Liver (tissue), 9 donors: ENCODE data around the gene GNAI3. TPM values are rescaled to one million over a fixed set of nuclear protein-coding genes. Genes with fewer than 3 reads are reported as not detected.
A peak's percentile ranks its signal among the peaks of the same experiment; 100 is the strongest.

Experiments used
- DNase-seq: peaks from one replicate; pipeline ENCODE4 v3.0.0-alpha.2; 2017; ENCODE audit warnings: low spot score
- H3K27ac ChIP-seq, 2 donors: one replicate each; pipeline ENCODE4 v1.7.0; 2013; ENCODE audit warnings: inconsistent platforms in 2 of 2, low read length in 2 of 2, control low read depth in 1 of 2, low read depth in 1 of 2, mild to moderate bottlenecking in 1 of 2
- H3K27me3 ChIP-seq, 4 donors: one replicate each; pipeline versions ENCODE4 v1.6.1 to v1.7.0; 2013; ENCODE audit warnings: low read length in 3 of 4, inconsistent platforms in 1 of 4, mild to moderate bottlenecking in 1 of 4, moderate library complexity in 1 of 4; ENCODE audit not compliant: control insufficient read depth in 4 of 4, insufficient read depth in 4 of 4
- H3K36me3 ChIP-seq, 4 donors: one replicate each; pipeline versions ENCODE4 v1.6.1 to v1.7.0; 2013; ENCODE audit warnings: low read length in 3 of 4, mild to moderate bottlenecking in 3 of 4, low read depth in 1 of 4, moderate library complexity in 1 of 4; ENCODE audit not compliant: control insufficient read depth in 4 of 4, insufficient read depth in 3 of 4
- H3K4me1 ChIP-seq, 4 donors: one replicate each; pipeline versions ENCODE4 v1.6.1 to v1.7.0; 2013; ENCODE audit warnings: low read length in 3 of 4, mild to moderate bottlenecking in 3 of 4, moderate library complexity in 1 of 4; ENCODE audit not compliant: control insufficient read depth in 4 of 4, insufficient read depth in 4 of 4
- H3K4me3 ChIP-seq, 3 donors: one replicate each; pipeline versions ENCODE4 v1.6.1 to v1.7.0; 2013; ENCODE audit warnings: low read length in 3 of 3, control low read depth in 1 of 3, low read depth in 1 of 3, mild to moderate bottlenecking in 1 of 3
- H3K9ac ChIP-seq, 2 donors: one replicate each; pipeline ENCODE4 v1.7.0; 2013; ENCODE audit warnings: low read length in 2 of 2, mild to moderate bottlenecking in 2 of 2, moderate library complexity in 2 of 2, control low read depth in 1 of 2, low read depth in 1 of 2
- H3K9me3 ChIP-seq, 4 donors: one replicate each; pipeline versions ENCODE4 v1.6.1 to v1.7.0; 2013; ENCODE audit warnings: low read length in 3 of 4; ENCODE audit not compliant: control insufficient read depth in 4 of 4
- ATF3 ChIP-seq: IDR thresholded peaks from 2 replicates; pipeline ENCODE4 v1.6.1; 2016; ENCODE audit warnings: antibody characterized with exemption
- CTCF ChIP-seq: fragments of 150-350 bp; IDR thresholded peaks from 2 replicates; pipeline ENCODE4 v1.5.1; 2017; ENCODE audit warnings: improper control_type of control experiment, low read depth, low read length; ENCODE audit not compliant: missing input control
- FOXA1 ChIP-seq: IDR thresholded peaks from 2 replicates; pipeline ENCODE4 v1.6.1; 2016; ENCODE audit warnings: antibody characterized with exemption
- FOXA2 ChIP-seq: IDR thresholded peaks from 2 replicates; pipeline ENCODE4 v1.6.1; 2016; ENCODE audit warnings: antibody characterized with exemption
- GABPA ChIP-seq, 2 donors: IDR thresholded peaks in 1 of 2; conservative IDR thresholded peaks in 1 of 2; 2 replicates each; pipeline ENCODE4 v1.6.1; 2016; ENCODE audit warnings: antibody characterized with exemption in 2 of 2, mild to moderate bottlenecking in 1 of 2, moderate library complexity in 1 of 2
- HNF4A ChIP-seq, 2 donors: conservative IDR thresholded peaks; 2 replicates each; pipeline ENCODE4 v1.6.1; 2016; ENCODE audit warnings: antibody characterized with exemption in 2 of 2, mild to moderate bottlenecking in 2 of 2
- JUND ChIP-seq, 2 donors: IDR thresholded peaks; 2 replicates each; pipeline ENCODE4 v1.6.1; 2016; ENCODE audit warnings: antibody characterized with exemption in 2 of 2
- MAX ChIP-seq: IDR thresholded peaks from 2 replicates; pipeline ENCODE4 v1.6.1; 2016; ENCODE audit warnings: antibody characterized with exemption
- NR2F2 ChIP-seq: IDR thresholded peaks from 2 replicates; pipeline ENCODE4 v1.6.1; 2016; ENCODE audit warnings: antibody characterized with exemption
- RAD21 ChIP-seq, 2 donors: IDR thresholded peaks; 2 replicates each; pipeline ENCODE4 v1.6.1; 2016; ENCODE audit warnings: antibody characterized with exemption in 2 of 2, mild to moderate bottlenecking in 2 of 2
- REST ChIP-seq: IDR thresholded peaks from 2 replicates; pipeline ENCODE4 v1.6.1; 2016; ENCODE audit warnings: antibody characterized with exemption, mild to moderate bottlenecking
- RXRA ChIP-seq, 2 donors: IDR thresholded peaks; 2 replicates each; pipeline ENCODE4 v1.6.1; 2017 to 2018; ENCODE audit warnings: antibody characterized with exemption in 2 of 2, mild to moderate bottlenecking in 1 of 2
- SP1 ChIP-seq: IDR thresholded peaks from 2 replicates; pipeline ENCODE4 v1.6.1; 2018; ENCODE audit warnings: antibody characterized with exemption, mild to moderate bottlenecking
- TAF1 ChIP-seq: conservative IDR thresholded peaks from 2 replicates; pipeline ENCODE4 v1.6.1; 2016; ENCODE audit warnings: antibody characterized with exemption, mild to moderate bottlenecking
- WGBS: extraction: QIAGEN DNeasy Blood & Tissue Kit; methylation state at CpG from one replicate; pipeline ENCODE4 v1.1.7; 2013; 5-methylcytosine and 5-hydroxymethylcytosine counted together
- polyA plus RNA-seq, 2 donors: library from polyadenylated mRNA; stranded (reverse) in 1 of 2; unstranded in 1 of 2; fragments of 200-250 nt in 1 of 2; fragments of >200 nt in 1 of 2; fragmentation: Nextera tagmentation in 1 of 2; extraction: Ambion mirVana in 1 of 2; gene quantifications; one replicate each; pipeline versions ENCODE4 v1.2.1 to v1.2.3, GENCODE V29; 2013 to 2015
- total RNA-seq, 2 donors: library from RNA; depleted of rRNA; stranded (reverse); fragments of >200 nt; gene quantifications; one replicate each; pipeline ENCODE4 v1.2.3, GENCODE V29; 2014
- donor health status: healthy.
- donor health status: healthy.
- donor health status: healthy.
- donor health status: healthy.
- donor health status: healthy.

GNAI3 gene
- total and polyA plus RNA-seq, 4 donors: 1.9 to 6.5 (median 4.3) TPM

GRCh38 chr1:109584766-109585165 is 36.4 kb downstream of the GNAI3 start (continued):
- no peak for TF ChIP-seq CTCF
- TF ChIP-seq GABPA (IDR thresholded peaks at IDR 0.05 in 1 of 2, conservative IDR thresholded peaks at IDR 0.05 in 1 of 2): no peak
- peak; percentile 51 to 69 for TF ChIP-seq HNF4A (conservative IDR thresholded peaks at IDR 0.05)
- TF ChIP-seq ATF3: peak; percentile 23
- TF ChIP-seq TAF1: no peak

GRCh38 chr1:109586055-109586454 is 37.6 kb downstream of the GNAI3 start:
- Histone ChIP-seq H3K4me3 (no peak overlapping the region), H3K9ac (no peak overlapping the region), H3K27ac (no peak overlapping the region), H3K36me3 (peaks cover 0 to 23% (median 15%) of the 10 kb centered on the region in 4 donors), H3K27me3 (no peaks in the 10 kb centered on the region), H3K9me3 (no peaks in the 10 kb centered on the region), H3K4me1 (peaks cover 5 to 30% (median 11%) of the 10 kb centered on the region in 4 donors)
- TF ChIP-seq CTCF (no peak), RXRA (IDR thresholded peaks at IDR 0.05) (peak; percentile 10 to 51), SP1 (no peak), HNF4A (conservative IDR thresholded peaks at IDR 0.05) (peak; percentile 39 to 62), MAX (no peak), RAD21 (IDR thresholded peaks at IDR 0.05) (peak in 1 of 2 donors; percentile 23), REST (no peak), TAF1 (no peak), FOXA2 (no peak), JUND (IDR thresholded peaks at IDR 0.05) (no peak), FOXA1 (no peak), NR2F2 (no peak)
- 25% methylated on average over 3 of the region's 3 CpGs for WGBS
- DNase-seq: no peak
